ENCODE data around the gene PYGM.

GRCh38 chr11:64771861-64772260, 12.1 kb upstream of the PYGM start:
- TF ChIP-seq ZNF274 (IDR thresholded peaks at IDR 0.05; ENCODE audit: low read depth, low read length): no peak
- TF ChIP-seq SUZ12 (IDR thresholded peaks at IDR 0.05; ENCODE audit: extremely low read depth, insufficient read depth, insufficient read length): no peak
